Measurements from ENCODE around the gene KYAT1.

KYAT1 gene

GRCh38 chr9:128881884-128882676 is at the start of gene KYAT1, which contains the start of gene LRRC8A:
KYAT1 (minus strand) TSS chr9:128881950; CDS start chr9:128845405, 36,545 bp downstream.
LRRC8A (plus strand) TSS chr9:128882133; CDS start chr9:128907165, 25,032 bp downstream.
- in situ Hi-C loops (cut with HindIII; ENCODE audit: low pct_ligation_motif_present, low pct_unique_long_range_greater_than_20kb, low sequenced_read_pairs) = no loop called here
- DNase-seq = peak; percentile 95

GRCh38 chr9:128929560-128929959 is 47.8 kb upstream of the KYAT1 start:
- DNase-seq = no peak
- in situ Hi-C loops (cut with HindIII; ENCODE audit: low pct_ligation_motif_present, low pct_unique_long_range_greater_than_20kb, low sequenced_read_pairs) = no loop called here

DNA sequence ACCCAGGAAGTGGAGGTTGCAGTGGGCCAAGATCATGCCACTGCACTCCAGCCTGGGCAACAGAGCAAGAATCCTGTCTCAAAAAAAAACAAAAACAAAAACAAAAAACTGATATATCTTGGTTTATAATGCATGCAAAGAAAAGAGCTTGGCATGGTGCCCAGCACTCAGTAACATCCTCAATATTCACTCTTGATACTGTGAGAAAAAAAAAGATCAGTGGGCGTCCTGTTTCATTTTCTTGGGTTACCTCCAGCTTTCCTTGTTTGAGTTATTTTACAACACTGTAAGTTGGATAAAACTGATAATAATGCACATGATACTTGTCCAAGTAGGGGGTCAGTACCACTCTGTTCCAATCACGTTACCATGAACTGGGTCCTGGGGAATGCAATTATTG is 46.9 kb upstream of the KYAT1 start:
- in situ Hi-C loops (cut with HindIII; ENCODE audit: low pct_ligation_motif_present, low pct_unique_long_range_greater_than_20kb, low sequenced_read_pairs) = no loop called here
- DNase-seq = no peak

DNA sequence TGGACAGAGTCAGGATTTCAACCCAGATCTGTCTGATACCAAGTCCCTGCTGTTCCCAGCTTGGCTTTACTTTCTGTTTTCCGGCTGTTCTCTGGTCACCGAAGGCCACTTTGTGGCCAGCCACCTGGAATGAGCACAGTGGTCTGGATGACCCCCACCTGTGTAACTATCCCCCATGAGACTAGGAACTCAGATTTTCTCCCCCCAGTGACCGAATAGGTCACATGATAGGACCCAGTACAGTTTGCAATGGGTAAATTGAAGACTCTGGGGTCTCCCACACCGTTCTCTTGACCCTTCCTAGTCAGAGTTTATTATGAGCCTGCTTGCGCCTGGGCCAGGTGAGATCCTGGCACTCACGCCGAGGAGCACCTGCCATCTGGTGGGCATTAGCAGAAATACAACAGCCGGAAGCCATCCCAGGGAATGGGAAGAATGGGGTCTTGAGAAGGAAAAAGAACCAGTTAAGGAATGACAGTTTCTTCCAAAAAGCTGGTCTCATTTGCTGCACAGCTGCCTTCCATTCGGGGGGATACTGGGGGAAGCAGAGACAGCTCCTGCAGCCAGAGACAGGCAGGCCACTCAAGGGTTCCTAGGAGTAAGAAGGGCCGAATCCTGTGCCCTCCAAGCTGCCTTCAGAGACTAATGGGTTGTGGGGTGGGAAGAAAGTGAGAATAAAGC is 46.1 kb upstream of the KYAT1 start:
- in situ Hi-C loops (cut with HindIII; ENCODE audit: low pct_ligation_motif_present, low pct_unique_long_range_greater_than_20kb, low sequenced_read_pairs) = no loop called here
- DNase-seq = peak; percentile 56

DNA sequence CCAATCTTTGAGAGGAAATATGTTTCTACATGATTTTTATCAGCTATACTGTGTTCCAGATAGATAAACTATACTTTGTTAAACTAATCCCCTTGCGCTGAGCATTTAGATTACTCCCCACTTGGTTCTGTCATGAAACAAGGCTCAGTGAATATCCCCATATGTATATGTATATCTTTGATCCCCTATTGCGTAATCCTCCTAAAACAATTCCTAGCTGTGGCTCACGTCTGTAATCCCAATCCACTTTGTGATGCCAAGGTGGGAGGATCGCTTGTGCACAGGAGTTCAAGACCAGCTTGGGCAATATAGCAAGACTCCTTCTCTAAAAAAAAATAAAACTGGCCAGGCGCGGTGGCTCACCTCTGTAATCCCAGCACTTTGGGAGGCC is 41.7 kb upstream of the KYAT1 start:
- DNase-seq = no peak
- in situ Hi-C loops (cut with HindIII; ENCODE audit: low pct_ligation_motif_present, low pct_unique_long_range_greater_than_20kb, low sequenced_read_pairs) = no loop called here

GRCh38 chr9:128921881-128922763 is 40.4 kb upstream of the KYAT1 start:
- in situ Hi-C loops (cut with HindIII; ENCODE audit: low pct_ligation_motif_present, low pct_unique_long_range_greater_than_20kb, low sequenced_read_pairs) = no loop called here
- peak; percentile 74 for DNase-seq

GRCh38 chr9:128920381-128921058 is 38.8 kb upstream of the KYAT1 start, which contains the start of gene PHYHD1:
PHYHD1 (plus strand) TSS chr9:128920982; CDS start chr9:128922324, 1,342 bp downstream.
- no peak for DNase-seq
- in situ Hi-C loops (cut with HindIII; ENCODE audit: low pct_ligation_motif_present, low pct_unique_long_range_greater_than_20kb, low sequenced_read_pairs) = no loop called here

DNA sequence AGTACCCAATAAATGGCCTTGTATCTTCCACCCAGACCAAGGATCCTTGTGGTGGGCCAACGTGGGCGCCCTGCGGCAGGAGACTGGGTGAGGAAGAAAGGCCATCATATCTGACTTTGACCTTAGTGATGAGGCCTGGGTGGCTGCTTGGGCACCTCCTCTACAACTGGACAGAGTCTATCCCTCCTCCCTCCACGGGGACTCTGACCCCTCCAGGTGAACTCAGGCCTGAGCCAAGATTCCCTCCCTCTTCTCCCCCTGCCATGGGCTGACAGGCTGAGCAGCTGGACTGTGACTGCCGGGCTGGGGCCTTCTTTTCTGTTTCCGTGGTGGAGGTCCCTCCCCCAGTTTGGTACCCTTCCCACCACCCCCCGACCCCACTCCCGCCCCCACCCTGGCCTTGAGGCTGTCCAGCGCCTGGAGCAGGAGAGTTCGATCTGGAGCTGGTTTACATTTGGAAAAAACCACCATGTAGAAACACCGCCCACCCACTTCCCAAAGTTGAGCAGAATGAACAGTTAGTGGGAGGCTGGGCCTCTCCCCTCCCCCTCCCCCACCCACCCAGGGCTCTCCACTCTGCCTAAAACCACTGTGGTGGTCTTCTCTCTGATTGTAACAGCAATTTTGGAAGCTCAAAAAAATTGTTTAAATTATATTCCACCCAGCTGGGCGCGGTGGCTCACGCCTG is 37.8 kb upstream of the KYAT1 start:
- in situ Hi-C loops (cut with HindIII; ENCODE audit: low pct_ligation_motif_present, low pct_unique_long_range_greater_than_20kb, low sequenced_read_pairs) = no loop called here
- no peak for DNase-seq

GRCh38 chr9:128918921-128919320 is 37.2 kb upstream of the KYAT1 start:
- DNase-seq = no peak
- in situ Hi-C loops (cut with HindIII; ENCODE audit: low pct_ligation_motif_present, low pct_unique_long_range_greater_than_20kb, low sequenced_read_pairs) = no loop called here

DNA sequence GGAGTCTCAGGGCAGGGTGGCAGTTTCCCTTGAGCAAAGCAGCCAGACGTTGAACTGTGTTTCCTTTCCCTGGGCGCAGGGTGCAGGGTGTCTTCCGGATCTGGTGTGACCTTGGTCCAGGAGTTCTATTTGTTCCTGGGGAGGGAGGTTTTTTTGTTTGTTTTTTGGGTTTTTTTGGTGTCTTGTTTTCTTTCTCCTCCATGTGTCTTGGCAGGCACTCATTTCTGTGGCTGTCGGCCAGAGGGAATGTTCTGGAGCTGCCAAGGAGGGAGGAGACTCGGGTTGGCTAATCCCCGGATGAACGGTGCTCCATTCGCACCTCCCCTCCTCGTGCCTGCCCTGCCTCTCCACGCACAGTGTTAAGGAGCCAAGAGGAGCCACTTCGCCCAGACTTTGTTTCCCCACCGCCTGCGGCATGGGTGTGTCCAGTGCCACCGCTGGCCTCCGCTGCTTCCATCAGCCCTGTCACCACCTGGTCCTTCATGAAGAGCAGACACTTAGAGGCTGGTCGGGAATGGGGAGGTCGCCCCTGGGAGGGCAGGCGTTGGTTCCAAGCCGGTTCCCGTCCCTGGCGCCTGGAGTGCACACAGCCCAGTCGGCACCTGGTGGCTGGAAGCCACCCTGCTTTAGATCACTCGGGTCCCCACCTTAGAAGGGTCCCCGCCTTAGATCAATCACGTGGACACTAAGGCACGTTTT is 35.5 kb upstream of the KYAT1 start:
- in situ Hi-C loops (cut with HindIII; ENCODE audit: low pct_ligation_motif_present, low pct_unique_long_range_greater_than_20kb, low sequenced_read_pairs) = no loop called here
- no peak for DNase-seq

- no peak for DNase-seq
- in situ Hi-C loops (cut with HindIII; ENCODE audit: low pct_ligation_motif_present, low pct_unique_long_range_greater_than_20kb, low sequenced_read_pairs) = no loop called here
Measured at GRCh38 chr9:128916745-128917144, 35.0 kb upstream of the KYAT1 start.

- in situ Hi-C loops (cut with HindIII; ENCODE audit: low pct_ligation_motif_present, low pct_unique_long_range_greater_than_20kb, low sequenced_read_pairs) = no loop called here
- DNase-seq = no peak
Measured at GRCh38 chr9:128916204-128916603, 34.5 kb upstream of the KYAT1 start.

GRCh38 chr9:128913995-128914772 is 32.4 kb upstream of the KYAT1 start:
- no peak for DNase-seq
- in situ Hi-C loops (cut with HindIII; ENCODE audit: low pct_ligation_motif_present, low pct_unique_long_range_greater_than_20kb, low sequenced_read_pairs) = no loop called here

DNA sequence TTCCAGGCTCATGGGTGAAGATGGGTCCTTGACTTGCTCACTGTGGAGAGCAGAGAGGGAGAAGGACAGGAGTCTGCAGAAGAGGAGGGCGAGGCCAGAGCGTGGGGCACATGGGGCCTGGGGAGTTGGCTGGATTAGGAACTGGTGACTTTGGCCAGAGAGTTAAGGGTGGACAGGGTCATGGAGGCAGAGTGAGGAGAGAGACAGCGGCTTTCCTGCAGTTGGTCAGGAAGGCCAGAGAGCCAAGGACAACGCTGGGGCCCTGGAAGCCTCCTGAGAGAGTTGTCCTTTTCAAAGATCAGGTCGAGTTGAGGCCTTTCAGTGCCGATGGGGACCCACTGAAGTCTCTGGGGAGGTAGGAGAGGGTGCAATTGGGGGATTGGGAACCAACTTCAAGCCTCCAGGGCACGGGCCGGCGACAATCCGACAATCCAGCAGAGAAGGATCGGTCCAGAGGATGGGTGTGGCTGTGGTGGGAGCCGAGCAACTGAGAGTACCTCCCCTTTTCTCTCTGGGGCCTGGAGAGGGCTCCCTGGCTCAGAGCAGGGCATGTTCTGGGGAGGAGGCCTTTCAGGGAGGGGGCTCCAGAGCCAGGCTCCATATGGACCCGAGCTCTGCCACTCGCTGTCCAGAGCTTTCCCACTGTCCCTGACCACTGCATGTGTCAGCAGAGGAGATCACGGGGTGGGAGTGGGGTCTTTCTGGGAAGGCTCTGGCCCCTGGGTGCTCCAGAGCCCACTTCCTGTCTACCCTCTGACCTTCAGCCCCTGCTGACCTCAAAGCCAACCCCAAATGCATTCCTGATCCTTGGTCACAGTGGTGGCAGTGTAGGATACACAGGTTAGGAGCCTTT is 31.5 kb upstream of the KYAT1 start:
- DNase-seq = no peak
- in situ Hi-C loops (cut with HindIII; ENCODE audit: low pct_ligation_motif_present, low pct_unique_long_range_greater_than_20kb, low sequenced_read_pairs) = no loop called here

DNA sequence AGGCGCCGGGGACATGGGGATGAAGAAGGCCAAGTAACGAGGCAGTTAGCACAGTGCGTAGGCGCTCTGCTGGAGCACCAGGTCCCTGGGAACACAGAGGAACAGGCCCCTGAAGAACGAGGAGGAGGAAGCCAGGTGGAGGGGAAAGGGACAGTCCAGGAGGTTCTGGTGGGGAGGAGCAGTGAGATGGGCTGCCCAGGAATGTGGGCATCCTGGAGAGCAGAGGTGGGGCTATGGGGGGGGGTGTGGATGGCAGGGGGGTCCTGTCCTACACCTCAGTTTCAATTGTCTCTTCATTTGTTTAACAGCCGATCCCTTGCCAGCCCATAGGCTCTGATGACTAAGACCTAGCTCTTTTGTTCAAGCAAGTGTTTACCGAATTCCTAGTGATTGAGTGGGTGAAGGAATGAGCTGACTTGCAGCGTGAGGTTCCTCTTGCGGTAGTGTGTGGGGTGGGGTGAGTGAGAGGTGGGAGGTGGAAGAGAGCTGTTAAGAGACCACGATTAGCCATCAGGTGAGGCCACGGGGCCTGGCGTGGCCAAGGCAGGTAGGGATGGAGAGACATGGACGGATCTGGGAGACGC is 30.6 kb upstream of the KYAT1 start:
- peak; percentile 62 for DNase-seq
- in situ Hi-C loops (cut with HindIII; ENCODE audit: low pct_ligation_motif_present, low pct_unique_long_range_greater_than_20kb, low sequenced_read_pairs) = no loop called here
